ENCODE measurements around the gene ST7. TPM values are rescaled to one million over a fixed set of nuclear protein-coding genes. Genes with fewer than 3 reads are reported as not detected.

Gene ST7
- total RNA-seq, 4 donors from 2014 or later, result 13.5 to 24.9 (median 18.6) TPM

DNA sequence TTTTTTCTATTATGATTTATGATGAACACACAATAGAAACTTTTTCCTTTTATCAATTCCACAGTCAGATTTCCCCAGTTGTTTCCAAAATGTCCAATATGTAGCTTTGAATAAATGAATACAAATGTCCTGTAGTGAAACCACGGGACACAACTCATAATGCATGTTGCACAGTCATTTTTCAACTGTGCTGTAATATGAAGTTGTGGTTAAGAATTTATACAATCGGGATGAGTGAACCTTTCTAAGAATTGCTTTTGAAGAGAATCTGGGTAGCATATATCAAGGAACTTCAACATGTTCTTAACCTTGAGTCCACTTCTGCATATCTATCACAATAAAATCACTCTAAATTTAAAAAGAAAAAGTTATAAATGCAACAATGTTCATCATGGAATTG lies 14.6 kb upstream of the ST7 start:
- H3K4me3 ChIP-seq, result no peak overlapping the region
- no peaks in the 10 kb centered on the region for H3K36me3 ChIP-seq
- H3K27me3 ChIP-seq, result no peaks in the 10 kb centered on the region
- H3K9me3 ChIP-seq, result no peaks in the 10 kb centered on the region
- H3K27ac ChIP-seq, result no peak overlapping the region
- 74 to 82% methylated on average over 2 of the region's 2 CpGs for WGBS, 2 donors
- no peaks in the 10 kb centered on the region for H3K4me1 ChIP-seq
- DNase-seq (ENCODE audit: low spot score in 2 of 2), result no peak
- TF ChIP-seq, protein P1, sequence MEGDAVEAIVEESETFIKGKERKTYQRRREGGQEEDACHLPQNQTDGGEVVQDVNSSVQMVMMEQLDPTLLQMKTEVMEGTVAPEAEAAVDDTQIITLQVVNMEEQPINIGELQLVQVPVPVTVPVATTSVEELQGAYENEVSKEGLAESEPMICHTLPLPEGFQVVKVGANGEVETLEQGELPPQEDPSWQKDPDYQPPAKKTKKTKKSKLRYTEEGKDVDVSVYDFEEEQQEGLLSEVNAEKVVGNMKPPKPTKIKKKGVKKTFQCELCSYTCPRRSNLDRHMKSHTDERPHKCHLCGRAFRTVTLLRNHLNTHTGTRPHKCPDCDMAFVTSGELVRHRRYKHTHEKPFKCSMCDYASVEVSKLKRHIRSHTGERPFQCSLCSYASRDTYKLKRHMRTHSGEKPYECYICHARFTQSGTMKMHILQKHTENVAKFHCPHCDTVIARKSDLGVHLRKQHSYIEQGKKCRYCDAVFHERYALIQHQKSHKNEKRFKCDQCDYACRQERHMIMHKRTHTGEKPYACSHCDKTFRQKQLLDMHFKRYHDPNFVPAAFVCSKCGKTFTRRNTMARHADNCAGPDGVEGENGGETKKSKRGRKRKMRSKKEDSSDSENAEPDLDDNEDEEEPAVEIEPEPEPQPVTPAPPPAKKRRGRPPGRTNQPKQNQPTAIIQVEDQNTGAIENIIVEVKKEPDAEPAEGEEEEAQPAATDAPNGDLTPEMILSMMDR (IDR thresholded peaks at IDR 0.05), result no peak
- TF ChIP-seq EP300 (IDR thresholded peaks at IDR 0.05), result no peak
- TF ChIP-seq POLR2A (IDR thresholded peaks at IDR 0.05), result no peak

DNA sequence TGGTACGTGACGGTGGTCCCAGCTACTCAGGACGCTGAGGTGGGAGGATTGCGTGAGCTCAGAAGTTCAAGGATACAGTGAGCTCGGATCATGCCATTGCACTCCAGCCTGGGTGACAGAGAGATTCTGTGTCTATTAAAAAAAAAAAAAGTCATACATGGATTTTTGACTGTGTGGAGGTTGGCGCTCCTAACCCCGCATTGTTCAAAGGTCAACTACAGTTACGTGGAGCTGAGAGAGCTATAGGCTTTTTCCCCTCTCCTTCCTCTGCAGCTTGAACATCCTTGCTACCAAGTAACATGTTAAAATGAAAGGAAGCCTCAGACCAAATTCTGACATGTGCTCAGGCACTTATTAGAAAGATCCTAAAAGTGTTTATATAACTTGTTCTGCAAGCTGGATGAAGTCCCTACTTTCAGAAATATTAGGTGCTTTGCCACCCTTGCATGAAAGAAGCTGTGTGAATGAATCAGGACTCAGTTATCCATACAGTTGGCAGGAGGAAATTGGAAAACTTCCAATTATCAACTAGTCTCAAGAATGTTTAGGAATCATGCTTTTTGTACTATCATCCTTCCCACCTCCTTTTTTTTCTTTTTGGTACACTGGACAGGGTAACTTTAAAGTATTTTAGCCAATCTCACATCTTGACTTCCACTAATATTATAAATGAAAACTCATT lies 12.5 kb upstream of the ST7 start:
- Histone ChIP-seq H3K27ac (no peak overlapping the region), H3K4me3 (no peak overlapping the region), H3K4me1 (no peaks in the 10 kb centered on the region), H3K9me3 (no peaks in the 10 kb centered on the region), H3K36me3 (no peaks in the 10 kb centered on the region), H3K27me3 (no peaks in the 10 kb centered on the region)
- no peak for TF ChIP-seq POLR2A (IDR thresholded peaks at IDR 0.05)
- TF ChIP-seq EP300 (IDR thresholded peaks at IDR 0.05), result no peak
- TF ChIP-seq, protein P1 (IDR thresholded peaks at IDR 0.05), result no peak
- no peak for DNase-seq (ENCODE audit: low spot score in 2 of 2)
- WGBS, 2 donors, result 74 to 78% methylated on average over 8 of the region's 8 CpGs

DNA sequence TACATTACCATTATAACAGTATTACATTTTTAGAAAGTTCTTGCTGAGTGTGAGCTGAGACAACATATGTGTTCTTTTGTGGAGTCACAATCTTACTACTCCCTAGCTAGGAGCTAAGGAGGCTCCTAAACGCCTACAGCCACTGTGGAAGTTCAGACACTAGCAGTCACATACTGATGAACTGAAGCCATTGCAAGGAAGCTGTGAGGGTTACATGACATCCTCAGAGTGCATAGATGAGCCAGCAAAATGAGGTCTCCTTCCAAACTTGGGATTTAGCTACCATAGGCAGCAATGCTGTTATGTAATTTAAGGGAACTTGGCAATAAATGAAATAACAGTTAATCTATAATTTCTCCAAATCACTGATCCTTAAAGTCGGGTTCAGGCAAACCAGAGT lies 10.8 kb upstream of the ST7 start:
- H3K36me3 ChIP-seq, result no peaks in the 10 kb centered on the region
- no peak overlapping the region for H3K27ac ChIP-seq
- H3K4me3 ChIP-seq, result no peak overlapping the region
- no peaks in the 10 kb centered on the region for H3K27me3 ChIP-seq
- 79 to 81% methylated on average over 2 of the region's 2 CpGs for WGBS, 2 donors
- no peaks in the 10 kb centered on the region for H3K4me1 ChIP-seq
- DNase-seq (ENCODE audit: low spot score in 2 of 2), result no peak
- TF ChIP-seq EP300 (IDR thresholded peaks at IDR 0.05) (no peak), POLR2A (IDR thresholded peaks at IDR 0.05) (no peak)
- TF ChIP-seq, protein P1 (IDR thresholded peaks at IDR 0.05), result no peak
- H3K9me3 ChIP-seq, result no peaks in the 10 kb centered on the region

DNA sequence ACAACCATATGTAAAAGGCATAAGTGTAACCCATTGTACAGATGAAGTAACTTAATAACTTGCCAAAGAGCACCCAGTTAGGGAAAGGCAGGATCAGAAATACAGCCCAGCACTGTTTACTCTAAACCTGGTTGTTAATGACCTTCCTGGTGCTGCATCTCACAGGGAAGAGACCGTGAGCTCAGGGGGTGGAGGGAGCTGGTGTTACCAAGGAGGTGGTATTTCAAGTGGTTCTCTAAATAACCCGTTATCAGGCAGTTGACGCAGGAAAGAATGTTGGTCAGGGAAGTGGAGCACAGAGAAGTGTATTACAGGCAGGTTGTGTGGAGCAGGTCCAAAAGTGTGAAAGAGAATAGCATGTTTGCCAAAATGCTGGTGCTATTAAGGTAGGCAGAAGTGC lies 4.4 kb upstream of the ST7 start:
- H3K4me1 ChIP-seq, result peaks cover 0 to 13% (median 1%) of the 10 kb centered on the region in 4 donors
- TF ChIP-seq EP300 (IDR thresholded peaks at IDR 0.05) (no peak), POLR2A (IDR thresholded peaks at IDR 0.05) (no peak)
- TF ChIP-seq, protein P1 (IDR thresholded peaks at IDR 0.05), result no peak
- 75 to 83% methylated on average over 3 of the region's 3 CpGs for WGBS, 2 donors
- no peak for DNase-seq (ENCODE audit: low spot score in 2 of 2)
- H3K27me3 ChIP-seq, result no peaks in the 10 kb centered on the region
- no peaks in the 10 kb centered on the region for H3K36me3 ChIP-seq
- no peak overlapping the region for H3K4me3 ChIP-seq
- no peak overlapping the region for H3K27ac ChIP-seq
- H3K9me3 ChIP-seq, result no peaks in the 10 kb centered on the region

DNA sequence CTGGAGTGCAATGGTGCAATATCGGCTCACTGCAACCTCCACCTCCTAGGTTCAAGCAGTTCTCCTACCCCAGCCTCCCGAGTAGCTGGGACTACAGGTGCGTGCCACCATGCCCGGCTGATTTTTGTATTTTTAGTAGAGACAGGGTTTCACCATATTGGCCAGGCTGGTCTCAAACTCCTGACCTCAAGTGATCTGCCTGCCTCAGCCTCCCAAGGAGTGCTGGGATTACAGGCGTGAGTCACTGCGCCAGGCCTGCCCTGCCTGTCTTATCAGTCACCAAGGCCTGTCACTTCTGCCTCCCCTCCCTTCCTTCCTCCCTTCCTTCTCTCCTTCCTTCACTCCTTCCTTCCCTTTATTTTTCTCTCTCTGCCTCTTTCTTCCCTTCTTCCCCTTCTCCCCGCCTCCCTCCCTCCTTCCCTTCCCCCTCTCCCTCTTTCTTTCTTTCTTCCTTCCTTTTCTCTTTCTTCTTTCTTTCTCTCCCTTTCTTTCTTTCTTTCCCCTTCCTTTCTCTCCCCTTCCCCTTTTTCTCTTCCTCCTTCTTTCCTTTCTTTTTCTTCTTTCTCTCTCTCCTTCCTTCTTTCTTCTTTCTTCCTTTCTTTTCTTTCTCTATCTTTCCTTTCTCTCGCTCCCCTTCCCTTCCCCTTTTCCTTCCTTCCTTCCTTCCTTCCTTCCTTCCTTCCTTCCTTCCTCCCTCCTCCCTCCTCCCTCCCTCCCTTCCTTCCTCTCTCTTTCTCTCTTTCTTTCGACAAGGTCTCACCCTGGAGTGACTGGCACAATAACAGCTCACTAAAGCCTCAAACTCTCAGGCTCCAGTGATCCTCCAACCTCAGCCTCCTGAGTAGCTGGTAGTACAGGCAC lies 3.1 kb upstream of the ST7 start:
- no peaks in the 10 kb centered on the region for H3K27me3 ChIP-seq
- WGBS, 2 donors, result 96% methylated on average over 9 of the region's 9 CpGs
- TF ChIP-seq, protein P1 (IDR thresholded peaks at IDR 0.05), result no peak
- TF ChIP-seq EP300 (IDR thresholded peaks at IDR 0.05), result no peak

More for the DNA sequence above, 3.1 kb upstream of the ST7 start:
- Histone ChIP-seq H3K4me3 (no peak overlapping the region), H3K27ac (no peak overlapping the region), H3K36me3 (no peaks in the 10 kb centered on the region), H3K9me3 (no peaks in the 10 kb centered on the region), H3K4me1 (peaks cover 3 to 20% (median 4%) of the 10 kb centered on the region in 4 donors)
- DNase-seq (ENCODE audit: low spot score in 2 of 2), result no peak

Data from tibial nerve (tissue), 4 donors.